Suppressor macrophage treated with lipopolysaccharide for 1 hour (primary cell): ENCODE results near the gene BCAR3.

Experiments used
- DNase-seq, 3 donors: peaks; one replicate each; pipeline ENCODE4 v3.0.0-alpha.2; 2020 to 2022

Gene BCAR3

GRCh38 chr1:93681101-93681988 lies at the start of gene BCAR3:
BCAR3 (minus strand) TSS chr1:93681837; CDS start chr1:93674930, 6,907 bp downstream.
- DNase-seq: peak; percentile 82 to 94 (median 90)

- DNase-seq: no peak
Measured at GRCh38 chr1:93730621-93731020, 49.0 kb upstream of the BCAR3 start.

- DNase-seq: no peak
Measured at GRCh38 chr1:93729906-93730305, 48.3 kb upstream of the BCAR3 start.

GRCh38 chr1:93729502-93729901 lies 47.9 kb upstream of the BCAR3 start:
- DNase-seq: no peak

GRCh38 chr1:93728480-93729131 lies 47.0 kb upstream of the BCAR3 start:
- no peak for DNase-seq

- no peak for DNase-seq
Measured at GRCh38 chr1:93723733-93724270, 42.2 kb upstream of the BCAR3 start.

- DNase-seq: no peak
Measured at GRCh38 chr1:93723110-93723509, 41.5 kb upstream of the BCAR3 start.

- DNase-seq: no peak
Measured at GRCh38 chr1:93722081-93723031, 40.7 kb upstream of the BCAR3 start.

- DNase-seq: no peak
Measured at GRCh38 chr1:93720956-93721626, 39.5 kb upstream of the BCAR3 start.

GRCh38 chr1:93717640-93718039 lies 36.0 kb upstream of the BCAR3 start:
- no peak for DNase-seq

- DNase-seq: peak; percentile 40 to 62 (median 47)
Measured at GRCh38 chr1:93716941-93717368, 35.3 kb upstream of the BCAR3 start.

- no peak for DNase-seq
Measured at GRCh38 chr1:93716163-93716562, 34.5 kb upstream of the BCAR3 start.

GRCh38 chr1:93715529-93716126 lies 34.0 kb upstream of the BCAR3 start:
- DNase-seq: no peak

GRCh38 chr1:93714356-93714755 lies 32.7 kb upstream of the BCAR3 start:
- no peak for DNase-seq

GRCh38 chr1:93713341-93713740 lies 31.7 kb upstream of the BCAR3 start:
- DNase-seq: no peak

- DNase-seq: no peak
Measured at GRCh38 chr1:93712741-93713140, 31.1 kb upstream of the BCAR3 start.

GRCh38 chr1:93710499-93711453 lies 29.1 kb upstream of the BCAR3 start:
- no peak for DNase-seq

GRCh38 chr1:93708734-93709481 lies 27.3 kb upstream of the BCAR3 start:
- DNase-seq: peak; percentile 57 to 68 (median 63)

GRCh38 chr1:93707956-93708355 lies 26.3 kb upstream of the BCAR3 start:
- DNase-seq: peak; percentile 61 to 78 (median 72)
